ENCODE results near the gene CLDN12. TPM values are rescaled to one million over a fixed set of nuclear protein-coding genes. Genes with fewer than 3 reads are reported as not detected.
A peak's percentile ranks its signal among the peaks of the same experiment; 100 is the strongest.

CLDN12 gene
- total RNA-seq, result 10 to 100 TPM in 1 of 2 donors, 1 to 10 TPM in 1; 5.6 to 11.0 TPM

- peaks cover 9% of the 10 kb centered on the region for H3K4me1 Mint-ChIP-seq
- ATAC-seq (replicated peaks), result peak; percentile 98
- peaks cover 7% of the 10 kb centered on the region for H3K36me3 Mint-ChIP-seq (ENCODE audit: low read depth)
- H3K27ac Mint-ChIP-seq, result peak within 1 kb of the TSS; percentile 98
- H3K27me3 Mint-ChIP-seq, result no peaks in the 10 kb centered on the region
- peaks cover 8% of the 10 kb centered on the region for H3K9me3 Mint-ChIP-seq
- peak within 1 kb of the TSS; percentile 97 for H3K4me3 Mint-ChIP-seq
Observed at GRCh38 chr7:90403174-90404113, at the start of gene CLDN12. Gene CLDN12 (plus strand): TSS chr7:90403461. CDS start chr7:90412677, 9,216 bp downstream.

- Mint-ChIP-seq H3K4me3 (no peak overlapping the region), H3K4me1 (no peaks in the 10 kb centered on the region), H3K27ac (no peak overlapping the region), H3K9me3 (no peaks in the 10 kb centered on the region), H3K36me3 (ENCODE audit: low read depth) (peaks cover 90% of the 10 kb centered on the region), H3K27me3 (no peaks in the 10 kb centered on the region)
- ATAC-seq (replicated peaks), result no peak
Observed at GRCh38 chr7:90383422-90383821, 19.8 kb upstream of the CLDN12 start.

GRCh38 chr7:90383861-90384260, 19.4 kb upstream of the CLDN12 start:
- H3K4me1 Mint-ChIP-seq, result no peaks in the 10 kb centered on the region
- H3K27me3 Mint-ChIP-seq, result no peaks in the 10 kb centered on the region
- H3K36me3 Mint-ChIP-seq (ENCODE audit: low read depth), result peaks cover 85% of the 10 kb centered on the region
- ATAC-seq (replicated peaks), result no peak
- H3K4me3 Mint-ChIP-seq, result no peak overlapping the region
- no peak overlapping the region for H3K27ac Mint-ChIP-seq
- H3K9me3 Mint-ChIP-seq, result no peaks in the 10 kb centered on the region

- Mint-ChIP-seq H3K27ac (no peak overlapping the region), H3K27me3 (no peaks in the 10 kb centered on the region), H3K4me1 (no peaks in the 10 kb centered on the region), H3K4me3 (no peak overlapping the region), H3K9me3 (no peaks in the 10 kb centered on the region), H3K36me3 (ENCODE audit: low read depth) (peaks cover 80% of the 10 kb centered on the region)
- no peak for ATAC-seq (replicated peaks)
Observed at GRCh38 chr7:90384433-90384832, 18.8 kb upstream of the CLDN12 start.

- no peaks in the 10 kb centered on the region for H3K9me3 Mint-ChIP-seq
- no peak for ATAC-seq (replicated peaks)
- no peak overlapping the region for H3K4me3 Mint-ChIP-seq
- no peaks in the 10 kb centered on the region for H3K27me3 Mint-ChIP-seq
- peaks cover 47% of the 10 kb centered on the region for H3K36me3 Mint-ChIP-seq (ENCODE audit: low read depth)
- no peaks in the 10 kb centered on the region for H3K4me1 Mint-ChIP-seq
- H3K27ac Mint-ChIP-seq, result no peak overlapping the region
Observed at GRCh38 chr7:90387470-90388240, 15.6 kb upstream of the CLDN12 start.

- no peak for ATAC-seq (replicated peaks)
- Mint-ChIP-seq H3K4me1 (no peaks in the 10 kb centered on the region), H3K4me3 (no peak overlapping the region), H3K27me3 (no peaks in the 10 kb centered on the region), H3K9me3 (peaks cover 9% of the 10 kb centered on the region), H3K27ac (no peak overlapping the region), H3K36me3 (ENCODE audit: low read depth) (peaks cover 15% of the 10 kb centered on the region)
Observed at GRCh38 chr7:90390926-90391325, 12.3 kb upstream of the CLDN12 start.

GRCh38 chr7:90391488-90391887, 11.8 kb upstream of the CLDN12 start:
- Mint-ChIP-seq H3K4me3 (no peak overlapping the region), H3K9me3 (peaks cover 13% of the 10 kb centered on the region), H3K27ac (no peak overlapping the region), H3K4me1 (no peaks in the 10 kb centered on the region), H3K27me3 (no peaks in the 10 kb centered on the region), H3K36me3 (ENCODE audit: low read depth) (peaks cover 9% of the 10 kb centered on the region)
- ATAC-seq (replicated peaks), result no peak

- no peak overlapping the region for H3K27ac Mint-ChIP-seq
- H3K4me3 Mint-ChIP-seq, result no peak overlapping the region
- H3K9me3 Mint-ChIP-seq, result peaks cover 25% of the 10 kb centered on the region
- H3K36me3 Mint-ChIP-seq (ENCODE audit: low read depth), result no peaks in the 10 kb centered on the region
- no peaks in the 10 kb centered on the region for H3K4me1 Mint-ChIP-seq
- no peak for ATAC-seq (replicated peaks)
- H3K27me3 Mint-ChIP-seq, result no peaks in the 10 kb centered on the region
Observed at GRCh38 chr7:90396420-90396819, 6.8 kb upstream of the CLDN12 start.

- peaks cover 9% of the 10 kb centered on the region for H3K4me1 Mint-ChIP-seq
- H3K27ac Mint-ChIP-seq, result no peak overlapping the region
- peaks cover 12% of the 10 kb centered on the region for H3K9me3 Mint-ChIP-seq
- H3K36me3 Mint-ChIP-seq (ENCODE audit: low read depth), result peaks cover 7% of the 10 kb centered on the region
- no peak overlapping the region for H3K4me3 Mint-ChIP-seq
- H3K27me3 Mint-ChIP-seq, result no peaks in the 10 kb centered on the region
- no peak for ATAC-seq (replicated peaks)
Observed at GRCh38 chr7:90401989-90402388, 1.3 kb upstream of the CLDN12 start.

- Mint-ChIP-seq H3K9me3 (peaks cover 12% of the 10 kb centered on the region), H3K4me1 (peaks cover 9% of the 10 kb centered on the region), H3K36me3 (ENCODE audit: low read depth) (peaks cover 7% of the 10 kb centered on the region), H3K4me3 (peak overlapping the region; percentile 97), H3K27me3 (no peaks in the 10 kb centered on the region), H3K27ac (peak overlapping the region; percentile 98)
- ATAC-seq (replicated peaks), result no peak
Observed at GRCh38 chr7:90402785-90403173, 482 bp upstream of the CLDN12 start.

- Mint-ChIP-seq H3K4me3 (peak overlapping the region; percentile 97), H3K27me3 (no peaks in the 10 kb centered on the region), H3K4me1 (peaks cover 9% of the 10 kb centered on the region), H3K9me3 (peaks cover 7% of the 10 kb centered on the region), H3K27ac (peak overlapping the region; percentile 98), H3K36me3 (ENCODE audit: low read depth) (peaks cover 7% of the 10 kb centered on the region)
- no peak for ATAC-seq (replicated peaks)
Observed at GRCh38 chr7:90404777-90405176, 1.5 kb downstream of the CLDN12 start.

GRCh38 chr7:90407484-90407821, 4.2 kb downstream of the CLDN12 start:
- Mint-ChIP-seq H3K27me3 (no peaks in the 10 kb centered on the region), H3K4me1 (peaks cover 9% of the 10 kb centered on the region), H3K9me3 (no peaks in the 10 kb centered on the region), H3K4me3 (no peak overlapping the region), H3K27ac (peak overlapping the region; percentile 1), H3K36me3 (ENCODE audit: low read depth) (peaks cover 7% of the 10 kb centered on the region)
- ATAC-seq (replicated peaks), result no peak

GRCh38 chr7:90408142-90408541, 4.9 kb downstream of the CLDN12 start:
- Mint-ChIP-seq H3K9me3 (no peaks in the 10 kb centered on the region), H3K4me1 (peaks cover 9% of the 10 kb centered on the region), H3K27me3 (no peaks in the 10 kb centered on the region), H3K27ac (no peak overlapping the region), H3K36me3 (ENCODE audit: low read depth) (peaks cover 9% of the 10 kb centered on the region), H3K4me3 (no peak overlapping the region)
- ATAC-seq (replicated peaks), result no peak

- no peaks in the 10 kb centered on the region for H3K27me3 Mint-ChIP-seq
- H3K9me3 Mint-ChIP-seq, result no peaks in the 10 kb centered on the region
- no peak for ATAC-seq (replicated peaks)
- H3K4me1 Mint-ChIP-seq, result peaks cover 4% of the 10 kb centered on the region
- peaks cover 6% of the 10 kb centered on the region for H3K36me3 Mint-ChIP-seq (ENCODE audit: low read depth)
- H3K4me3 Mint-ChIP-seq, result no peak overlapping the region
- H3K27ac Mint-ChIP-seq, result no peak overlapping the region
Observed at GRCh38 chr7:90409667-90410066, 6.4 kb downstream of the CLDN12 start.

GRCh38 chr7:90411510-90411909, 8.2 kb downstream of the CLDN12 start:
- Mint-ChIP-seq H3K4me1 (no peaks in the 10 kb centered on the region), H3K4me3 (no peak overlapping the region), H3K27me3 (no peaks in the 10 kb centered on the region), H3K36me3 (ENCODE audit: low read depth) (peaks cover 6% of the 10 kb centered on the region), H3K27ac (no peak overlapping the region), H3K9me3 (no peaks in the 10 kb centered on the region)
- no peak for ATAC-seq (replicated peaks)

Measured in activated T-helper 17 cell treated with anti-CD3 and anti-CD28 coated beads, Interleukin-2, amount 50 U/mL, for 72 hours (primary cell).